OCI-LY1 (cell line): ENCODE data around the gene EVC2.

ENCODE experiments used
- CTCF ChIP-seq: fragments of 200-600 bp; sonication (generic), shearing (Covaris generic); IDR thresholded peaks from 2 replicates; pipeline ENCODE4 v1.5.1; 2017; ENCODE audit warnings: mild to moderate bottlenecking, antibody characterized with exemption, low read length, moderate library complexity, mixed read lengths
- EZH2 ChIP-seq: fragments of 200-600 bp; sonication (generic), shearing (Covaris generic); IDR thresholded peaks from 2 replicates; pipeline ENCODE4 v1.8.0; 2017; ENCODE audit warnings: borderline replicate concordance, mixed run types, mild to moderate bottlenecking, antibody characterized with exemption, low read length, moderate library complexity, mixed read lengths

GRCh38 chr4:5654791-5655190, 53.6 kb downstream of the EVC2 start:
- no peak for TF ChIP-seq EZH2
- no peak for TF ChIP-seq CTCF
